Activated T-cell treated with anti-CD3 and anti-CD28 coated beads, Interleukin-2, amount 50 U/mL, for 1 hour (primary cell): Measurements from ENCODE around the gene RNF167.
A peak's percentile ranks its signal among the peaks of the same experiment; 100 is the strongest.

Experiments
- DNase-seq: peaks from one replicate; pipeline ENCODE4 v3.0.0-alpha.2; 2020

Gene RNF167

DNA sequence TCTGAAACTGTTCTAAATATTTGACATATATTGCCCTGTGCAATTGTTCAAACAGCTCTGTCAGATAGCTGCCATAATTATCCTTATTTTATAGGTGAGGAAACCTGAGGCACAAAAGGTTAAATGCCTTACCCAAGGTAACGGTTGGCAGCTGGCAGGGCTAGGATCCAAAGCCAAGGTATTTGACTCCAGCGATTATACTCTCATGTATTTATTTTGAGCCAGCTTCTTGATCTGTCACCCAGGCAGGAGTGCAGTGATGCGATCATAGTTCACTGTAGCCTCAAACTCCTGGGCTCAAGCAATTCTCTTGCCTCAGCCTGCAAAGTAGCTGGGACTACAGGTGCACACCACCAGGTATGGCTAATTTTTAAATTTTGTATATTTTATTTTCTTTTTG is 18.0 kb downstream of the RNF167 start:
- DNase-seq: no peak

GRCh38 chr17:4959261-4959965 is 19.3 kb downstream of the RNF167 start:
- no peak for DNase-seq

DNA sequence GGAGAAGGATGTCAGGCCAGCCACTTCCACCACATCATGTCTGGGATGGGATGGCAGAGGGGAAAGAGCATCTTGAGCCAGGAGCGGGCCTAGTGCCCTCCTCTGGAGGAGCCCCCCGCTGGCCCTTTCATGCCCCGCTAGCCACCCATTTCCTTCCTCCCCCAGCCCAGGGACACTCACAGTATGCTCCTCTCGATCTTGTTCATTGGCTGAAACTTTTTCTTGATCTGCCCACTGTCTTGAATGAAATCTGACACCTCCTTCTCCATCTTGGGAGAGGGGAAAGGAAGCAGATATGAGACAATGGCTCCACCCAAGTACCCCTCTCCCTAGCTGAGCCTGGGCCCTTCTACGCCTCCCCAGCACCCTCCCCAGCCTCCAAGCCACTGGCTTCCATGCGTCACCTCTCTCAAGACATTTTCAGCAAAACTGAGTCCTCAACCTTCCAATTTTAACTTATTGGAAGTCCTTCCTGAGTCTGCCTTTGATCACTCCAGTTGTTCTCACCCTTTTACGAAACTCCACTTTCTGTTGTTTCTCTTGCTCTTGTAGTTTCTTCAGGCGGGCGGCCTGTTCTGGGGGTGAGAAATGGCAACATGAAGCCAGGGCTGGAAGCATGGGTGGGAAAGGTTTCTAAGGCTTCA is 20.3 kb downstream of the RNF167 start:
- no peak for DNase-seq

DNA sequence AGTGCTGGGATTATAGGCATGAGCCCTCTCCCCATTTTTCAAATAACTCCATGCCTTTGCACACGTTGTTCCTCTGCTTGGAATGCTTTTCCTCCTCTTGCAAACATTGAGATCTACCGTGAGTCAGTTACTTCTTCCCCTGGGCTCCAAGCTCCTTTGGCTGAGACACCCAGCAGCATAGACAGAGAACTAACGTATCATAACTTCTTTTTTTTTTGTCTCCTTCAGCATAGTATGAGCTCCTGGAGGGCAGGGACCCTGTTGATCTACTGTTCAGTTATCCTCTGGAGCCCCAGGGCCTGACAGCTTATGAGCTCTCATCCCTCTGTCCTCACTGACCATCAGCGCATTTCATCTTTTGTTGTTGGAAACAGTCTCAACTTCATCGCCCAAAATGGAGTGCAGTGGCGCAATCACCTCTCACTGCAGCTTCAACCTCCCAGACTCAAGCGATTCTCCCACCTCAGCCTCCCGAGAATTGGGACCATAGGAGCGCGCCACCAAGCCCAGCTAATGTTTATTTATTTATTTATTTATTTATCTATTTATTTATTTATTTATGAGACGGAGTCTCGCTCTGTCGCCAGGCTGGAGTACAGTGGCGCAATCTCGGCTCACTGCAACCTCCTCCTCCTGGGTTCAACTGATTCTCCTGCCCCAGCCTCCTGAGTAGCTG is 25.4 kb downstream of the RNF167 start:
- DNase-seq: no peak

- no peak for DNase-seq
Observed at GRCh38 chr17:4966844-4967538, 26.9 kb downstream of the RNF167 start.

DNA sequence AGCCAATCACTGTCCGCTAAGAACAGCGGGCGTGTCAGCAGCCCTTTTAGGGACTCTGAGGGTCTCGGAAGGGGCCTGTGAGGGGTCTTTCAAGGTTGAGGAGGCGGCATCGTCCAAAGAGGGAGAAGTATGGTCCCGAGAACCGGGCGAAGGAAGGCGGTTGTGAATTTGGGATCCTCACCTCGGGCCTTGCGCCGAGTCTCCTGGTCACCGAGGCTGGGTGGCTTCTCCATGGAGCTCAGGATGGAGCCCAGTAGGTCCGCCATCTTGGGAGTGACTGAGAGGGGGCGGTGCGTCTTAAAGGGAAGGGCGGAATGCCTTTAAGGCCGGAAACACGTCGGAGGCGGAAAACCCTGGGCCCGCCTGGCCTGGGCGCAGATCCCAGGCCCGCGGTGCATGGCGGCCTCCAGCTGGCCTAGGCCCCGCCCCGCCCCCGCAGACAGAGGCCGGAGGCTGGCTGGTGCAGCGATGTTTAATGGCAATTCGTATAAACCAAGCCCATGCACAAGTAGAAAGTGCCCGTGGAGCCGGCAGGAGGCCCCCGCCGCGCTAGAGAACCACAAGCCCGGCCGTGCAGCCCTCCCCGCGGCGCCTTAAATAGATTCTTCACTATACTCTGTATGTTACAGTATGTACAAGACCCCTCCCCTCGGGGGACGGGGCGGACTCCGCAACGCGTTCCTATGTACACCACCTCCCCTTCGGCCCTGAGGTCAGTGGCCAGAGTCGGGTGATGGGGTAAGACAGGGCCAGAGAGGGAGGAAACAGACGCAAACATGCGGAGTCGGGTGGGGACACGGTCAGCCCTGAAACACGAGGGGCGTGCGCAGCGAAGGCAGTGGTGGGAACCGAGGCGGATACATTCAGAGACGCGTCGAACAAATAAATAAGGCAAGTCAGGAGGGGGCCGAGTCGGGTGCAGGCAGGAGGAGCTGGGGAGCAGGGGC is 27.7 kb downstream of the RNF167 start, which contains the start of gene SPAG7:
SPAG7 (minus strand) TSS at position 279 of the 947 bp plus-strand sequence; CDS start at position 266, 13 bp downstream.
- peak; percentile 97 for DNase-seq

- DNase-seq: no peak
Observed at GRCh38 chr17:4968486-4969046, 28.5 kb downstream of the RNF167 start.

- DNase-seq: no peak
Observed at GRCh38 chr17:4969047-4969550, 29.0 kb downstream of the RNF167 start.

- no peak for DNase-seq
Observed at GRCh38 chr17:4969551-4970173, 29.6 kb downstream of the RNF167 start.

GRCh38 chr17:4970273-4970672 is 30.2 kb downstream of the RNF167 start:
- DNase-seq: no peak

- DNase-seq: no peak
Observed at GRCh38 chr17:4971826-4972225, 31.8 kb downstream of the RNF167 start.

- no peak for DNase-seq
Observed at GRCh38 chr17:4972322-4972721, 32.3 kb downstream of the RNF167 start.

GRCh38 chr17:4972752-4973151 is 32.7 kb downstream of the RNF167 start:
- no peak for DNase-seq

- no peak for DNase-seq
Observed at GRCh38 chr17:4973256-4974114, 33.4 kb downstream of the RNF167 start.

DNA sequence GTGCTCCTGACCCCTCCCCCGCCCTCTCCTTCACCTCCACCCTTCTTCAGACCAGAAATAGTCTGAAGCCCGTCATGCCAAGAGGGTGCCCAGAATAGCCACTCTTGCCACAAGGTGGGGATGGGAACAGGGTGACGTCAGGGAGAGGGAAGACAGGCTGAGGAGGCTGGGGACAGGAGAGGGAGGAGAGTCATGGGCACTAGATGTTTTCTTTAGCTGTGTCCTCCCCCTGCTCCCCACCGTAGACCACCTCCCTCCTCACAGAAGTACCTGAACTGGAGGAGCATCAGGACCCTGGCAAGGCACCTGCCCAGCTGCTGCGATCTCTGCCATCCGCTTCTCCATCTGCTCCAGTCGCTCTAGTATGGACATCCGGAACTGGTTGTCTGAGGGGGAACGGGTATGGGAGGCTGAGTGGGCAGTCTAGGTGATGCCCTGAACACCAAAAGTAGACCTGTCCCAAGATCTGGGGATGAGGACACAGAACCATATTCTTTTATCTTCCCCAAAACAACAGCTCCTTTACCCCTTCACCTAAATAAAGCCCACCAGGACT is 34.1 kb downstream of the RNF167 start:
- DNase-seq: no peak

- DNase-seq: no peak
Observed at GRCh38 chr17:4978726-4979125, 38.7 kb downstream of the RNF167 start.

- DNase-seq: peak; percentile 40
Observed at GRCh38 chr17:4980644-4981216, 40.7 kb downstream of the RNF167 start.

DNA sequence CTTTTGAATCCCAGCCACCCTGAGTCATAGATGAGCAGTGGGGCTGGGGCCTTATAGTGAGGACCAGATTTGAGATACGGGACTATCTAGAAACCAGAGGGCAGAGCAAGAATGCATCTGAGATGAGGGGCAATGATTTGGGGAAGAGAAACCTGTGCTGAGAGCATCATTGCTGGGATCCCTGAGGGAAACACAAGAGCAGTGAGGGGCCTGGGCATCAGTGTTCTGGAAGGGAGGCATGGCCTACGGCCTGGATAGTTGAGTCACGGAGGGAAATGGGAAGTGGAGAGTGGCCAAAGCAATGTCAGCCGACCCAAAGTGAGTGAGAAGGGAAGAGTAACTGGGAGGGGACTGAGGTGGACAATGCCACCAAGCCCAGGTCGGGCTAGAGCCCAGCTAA is 42.2 kb downstream of the RNF167 start:
- DNase-seq: no peak

GRCh38 chr17:4986403-4986802 is 46.3 kb downstream of the RNF167 start:
- DNase-seq: no peak
